ENCODE results near the gene LRIG3. TPM values are rescaled to one million over a fixed set of nuclear protein-coding genes. Genes with fewer than 3 reads are reported as not detected.

Gene LRIG3
- total and polyA plus RNA-seq, 7 donors = 1.4 to 5.1 (median 2.9) TPM

DNA sequence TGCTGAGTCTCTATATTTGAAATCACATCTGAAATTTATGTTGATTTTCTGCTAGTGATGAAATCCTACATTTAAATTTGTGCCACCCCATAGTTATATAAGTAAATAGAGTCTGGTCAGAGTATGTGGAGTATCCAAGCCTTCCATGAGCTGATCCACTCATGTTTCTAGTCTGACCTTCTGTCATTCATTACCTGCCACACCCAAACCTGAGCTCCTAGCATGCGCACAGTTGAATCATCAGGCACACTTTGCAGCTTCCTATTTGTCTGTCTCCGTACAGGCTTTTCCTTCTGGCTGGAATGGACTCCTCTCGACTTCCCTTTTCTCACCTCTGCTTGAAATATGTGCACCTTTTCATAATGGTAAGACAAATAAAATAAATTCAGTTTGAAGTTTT, 45.3 kb upstream of the LRIG3 start:
- Histone ChIP-seq H3K27me3 (ENCODE audit: insufficient read depth in 3 of 3, low read length in 2 of 3) (no peaks in the 10 kb centered on the region), H3K4me1 (peaks cover 3% of the 10 kb centered on the region), H3K36me3 (ENCODE audit: insufficient read depth in 1 of 2, low read depth in 1 of 2) (no peaks in the 10 kb centered on the region), H3K4me3 (no peak overlapping the region), H3K27ac (no peak overlapping the region), H3K9me3 (no peaks in the 10 kb centered on the region)
- TF ChIP-seq, protein P1, sequence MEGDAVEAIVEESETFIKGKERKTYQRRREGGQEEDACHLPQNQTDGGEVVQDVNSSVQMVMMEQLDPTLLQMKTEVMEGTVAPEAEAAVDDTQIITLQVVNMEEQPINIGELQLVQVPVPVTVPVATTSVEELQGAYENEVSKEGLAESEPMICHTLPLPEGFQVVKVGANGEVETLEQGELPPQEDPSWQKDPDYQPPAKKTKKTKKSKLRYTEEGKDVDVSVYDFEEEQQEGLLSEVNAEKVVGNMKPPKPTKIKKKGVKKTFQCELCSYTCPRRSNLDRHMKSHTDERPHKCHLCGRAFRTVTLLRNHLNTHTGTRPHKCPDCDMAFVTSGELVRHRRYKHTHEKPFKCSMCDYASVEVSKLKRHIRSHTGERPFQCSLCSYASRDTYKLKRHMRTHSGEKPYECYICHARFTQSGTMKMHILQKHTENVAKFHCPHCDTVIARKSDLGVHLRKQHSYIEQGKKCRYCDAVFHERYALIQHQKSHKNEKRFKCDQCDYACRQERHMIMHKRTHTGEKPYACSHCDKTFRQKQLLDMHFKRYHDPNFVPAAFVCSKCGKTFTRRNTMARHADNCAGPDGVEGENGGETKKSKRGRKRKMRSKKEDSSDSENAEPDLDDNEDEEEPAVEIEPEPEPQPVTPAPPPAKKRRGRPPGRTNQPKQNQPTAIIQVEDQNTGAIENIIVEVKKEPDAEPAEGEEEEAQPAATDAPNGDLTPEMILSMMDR (IDR thresholded peaks at IDR 0.05) = no peak
- WGBS, 3 donors = 94 to 97% (median 97%) methylated on average over 3 of the region's 3 CpGs
- ATAC-seq = no peak
- intact Hi-C loops (cut with DNase I) = no loop called here
- DNase-seq = no peak

DNA sequence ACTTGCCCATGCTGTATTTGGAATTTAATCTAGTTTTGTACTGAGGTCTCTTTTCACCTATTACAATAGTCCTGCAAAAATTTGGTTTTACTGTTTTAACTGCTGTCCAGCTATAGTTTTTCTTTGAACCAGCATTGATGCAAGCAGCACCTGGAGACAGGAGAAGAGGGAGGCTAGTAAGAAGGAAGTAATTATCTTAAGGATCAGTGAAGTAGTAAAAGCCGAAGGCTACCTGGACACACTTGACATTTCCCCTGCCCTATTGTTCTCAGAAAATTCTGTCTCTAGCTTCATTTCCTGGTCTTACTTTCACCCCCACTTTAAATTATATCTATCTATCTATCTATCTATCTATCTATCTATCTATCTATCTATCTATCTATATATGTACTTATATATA, 43.5 kb upstream of the LRIG3 start:
- intact Hi-C loops (cut with DNase I) = no loop called here
- Histone ChIP-seq H3K27me3 (ENCODE audit: insufficient read depth in 3 of 3, low read length in 2 of 3) (no peaks in the 10 kb centered on the region), H3K4me3 (no peak overlapping the region), H3K4me1 (peaks cover 3% of the 10 kb centered on the region), H3K36me3 (ENCODE audit: insufficient read depth in 1 of 2, low read depth in 1 of 2) (no peaks in the 10 kb centered on the region), H3K27ac (no peak overlapping the region), H3K9me3 (no peaks in the 10 kb centered on the region)
- WGBS, 3 donors = 70 to 92% (median 87%) methylated on average over 1 of the region's 1 CpG
- DNase-seq = no peak
- ATAC-seq = no peak
- TF ChIP-seq, protein P1 (IDR thresholded peaks at IDR 0.05) = no peak

DNA sequence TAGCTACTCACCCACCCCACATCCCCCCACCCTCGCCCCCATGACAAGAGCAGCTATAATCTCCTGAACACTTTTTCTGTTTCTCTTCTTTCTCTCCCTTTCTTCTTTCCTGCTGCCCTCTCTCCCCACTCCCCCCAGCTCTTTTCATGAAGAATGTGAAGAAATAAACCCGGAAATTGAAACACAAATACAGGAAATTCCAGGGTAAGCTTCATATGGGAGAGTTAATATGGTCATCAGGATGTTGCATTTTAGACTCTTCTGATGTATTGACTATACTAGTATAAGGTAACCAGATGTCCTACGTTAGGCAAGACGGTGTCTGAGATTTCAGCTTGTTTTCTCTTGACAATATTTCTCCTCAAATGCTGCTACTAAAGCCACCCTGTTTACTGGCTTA, 41.6 kb upstream of the LRIG3 start:
- no peak for ATAC-seq
- intact Hi-C loops (cut with DNase I) = no loop called here
- WGBS, 3 donors = 62 to 71% (median 71%) methylated on average over 4 of the region's 4 CpGs

GRCh38 chr12:58961166-58961565, 40.9 kb upstream of the LRIG3 start:
- TF ChIP-seq, protein P1 (IDR thresholded peaks at IDR 0.05) = no peak
- H3K36me3 ChIP-seq (ENCODE audit: insufficient read depth in 1 of 2, low read depth in 1 of 2) = no peaks in the 10 kb centered on the region
- no peaks in the 10 kb centered on the region for H3K27me3 ChIP-seq (ENCODE audit: insufficient read depth in 3 of 3, low read length in 2 of 3)
- 26 to 42% (median 32%) methylated on average over 3 of the region's 3 CpGs for WGBS, 3 donors
- no peak for DNase-seq
- no peak for ATAC-seq
- no peaks in the 10 kb centered on the region for H3K4me1 ChIP-seq
- H3K4me3 ChIP-seq = no peak overlapping the region
- intact Hi-C loops (cut with DNase I) = no loop called here
- no peak overlapping the region for H3K27ac ChIP-seq
- H3K9me3 ChIP-seq = no peaks in the 10 kb centered on the region

More for the DNA sequence above, 41.6 kb upstream of the LRIG3 start:
- Histone ChIP-seq H3K27ac (no peak overlapping the region), H3K27me3 (ENCODE audit: insufficient read depth in 3 of 3, low read length in 2 of 3) (no peaks in the 10 kb centered on the region), H3K9me3 (no peaks in the 10 kb centered on the region), H3K36me3 (ENCODE audit: insufficient read depth in 1 of 2, low read depth in 1 of 2) (no peaks in the 10 kb centered on the region), H3K4me1 (peaks cover under 1% of the 10 kb centered on the region), H3K4me3 (no peak overlapping the region)
- no peak for DNase-seq
- TF ChIP-seq, protein P1 (IDR thresholded peaks at IDR 0.05) = no peak

DNA sequence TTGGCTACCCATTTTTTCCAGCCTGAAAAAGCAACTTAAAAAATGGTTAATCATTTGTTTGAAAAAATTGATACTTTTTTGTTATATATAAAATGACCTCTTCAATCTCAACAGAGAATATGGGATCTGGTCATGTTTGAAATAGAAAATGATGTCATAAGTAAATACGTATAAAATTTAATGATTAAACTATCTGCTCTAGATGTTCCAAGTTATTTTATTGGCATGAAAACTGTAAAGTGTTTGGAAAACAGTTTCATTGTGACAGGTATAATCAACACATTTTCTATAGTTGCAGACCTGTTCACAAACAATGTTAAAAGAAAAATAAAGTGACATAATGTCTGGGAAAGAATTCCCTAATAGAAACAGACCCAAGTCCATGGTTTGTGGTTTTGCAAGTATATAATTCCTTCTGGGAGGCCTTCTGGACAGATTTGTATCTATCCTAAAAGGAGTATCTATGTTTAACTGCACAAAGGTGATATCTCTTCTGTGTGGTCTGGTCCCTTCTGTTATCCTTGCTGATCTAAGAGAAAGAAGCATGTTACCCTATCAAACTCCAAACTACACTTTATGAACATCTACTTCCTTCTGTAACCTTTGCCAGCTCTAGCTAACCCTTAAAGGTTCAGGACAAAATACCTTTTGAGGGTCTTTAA, 39.5 kb upstream of the LRIG3 start:
- H3K4me3 ChIP-seq = no peak overlapping the region
- 68 to 78% (median 73%) methylated on average over 1 of the region's 1 CpG for WGBS, 3 donors
- no peak for DNase-seq
- no peaks in the 10 kb centered on the region for H3K36me3 ChIP-seq (ENCODE audit: insufficient read depth in 1 of 2, low read depth in 1 of 2)
- TF ChIP-seq, protein P1 (IDR thresholded peaks at IDR 0.05) = no peak
- ATAC-seq = no peak
- H3K27me3 ChIP-seq (ENCODE audit: insufficient read depth in 3 of 3, low read length in 2 of 3) = no peaks in the 10 kb centered on the region
- H3K9me3 ChIP-seq = no peaks in the 10 kb centered on the region
- intact Hi-C loops (cut with DNase I) = no loop called here
- no peak overlapping the region for H3K27ac ChIP-seq
- H3K4me1 ChIP-seq = no peaks in the 10 kb centered on the region
